Liver (tissue), 9 donors: ENCODE measurements around the gene SCD5. TPM values are rescaled to one million over a fixed set of nuclear protein-coding genes. Genes with fewer than 3 reads are reported as not detected.

Source experiments
- DNase-seq: peaks from one replicate; pipeline ENCODE4 v3.0.0-alpha.2; 2017; ENCODE audit warnings: low spot score
- H3K27ac ChIP-seq, 2 donors: one replicate each; pipeline ENCODE4 v1.7.0; 2013; ENCODE audit warnings: inconsistent platforms in 2 of 2, low read length in 2 of 2, control low read depth in 1 of 2, low read depth in 1 of 2, mild to moderate bottlenecking in 1 of 2
- H3K27me3 ChIP-seq, 4 donors: one replicate each; pipeline versions ENCODE4 v1.6.1 to v1.7.0; 2013; ENCODE audit warnings: low read length in 3 of 4, inconsistent platforms in 1 of 4, mild to moderate bottlenecking in 1 of 4, moderate library complexity in 1 of 4; ENCODE audit not compliant: control insufficient read depth in 4 of 4, insufficient read depth in 4 of 4
- H3K36me3 ChIP-seq, 4 donors: one replicate each; pipeline versions ENCODE4 v1.6.1 to v1.7.0; 2013; ENCODE audit warnings: low read length in 3 of 4, mild to moderate bottlenecking in 3 of 4, low read depth in 1 of 4, moderate library complexity in 1 of 4; ENCODE audit not compliant: control insufficient read depth in 4 of 4, insufficient read depth in 3 of 4
- H3K4me1 ChIP-seq, 4 donors: one replicate each; pipeline versions ENCODE4 v1.6.1 to v1.7.0; 2013; ENCODE audit warnings: low read length in 3 of 4, mild to moderate bottlenecking in 3 of 4, moderate library complexity in 1 of 4; ENCODE audit not compliant: control insufficient read depth in 4 of 4, insufficient read depth in 4 of 4
- H3K4me3 ChIP-seq, 3 donors: one replicate each; pipeline versions ENCODE4 v1.6.1 to v1.7.0; 2013; ENCODE audit warnings: low read length in 3 of 3, control low read depth in 1 of 3, low read depth in 1 of 3, mild to moderate bottlenecking in 1 of 3
- H3K9ac ChIP-seq, 2 donors: one replicate each; pipeline ENCODE4 v1.7.0; 2013; ENCODE audit warnings: low read length in 2 of 2, mild to moderate bottlenecking in 2 of 2, moderate library complexity in 2 of 2, control low read depth in 1 of 2, low read depth in 1 of 2
- H3K9me3 ChIP-seq, 4 donors: one replicate each; pipeline versions ENCODE4 v1.6.1 to v1.7.0; 2013; ENCODE audit warnings: low read length in 3 of 4; ENCODE audit not compliant: control insufficient read depth in 4 of 4
- ATF3 ChIP-seq: IDR thresholded peaks from 2 replicates; pipeline ENCODE4 v1.6.1; 2016; ENCODE audit warnings: antibody characterized with exemption
- EGR1 ChIP-seq, 2 donors: IDR thresholded peaks; 2 replicates each; pipeline ENCODE4 v1.6.1; 2016 to 2018; ENCODE audit warnings: antibody characterized with exemption in 2 of 2, low read depth in 2 of 2
- FOXA1 ChIP-seq: IDR thresholded peaks from 2 replicates; pipeline ENCODE4 v1.6.1; 2016; ENCODE audit warnings: antibody characterized with exemption
- FOXA2 ChIP-seq: IDR thresholded peaks from 2 replicates; pipeline ENCODE4 v1.6.1; 2016; ENCODE audit warnings: antibody characterized with exemption
- GABPA ChIP-seq, 2 donors: IDR thresholded peaks in 1 of 2; conservative IDR thresholded peaks in 1 of 2; 2 replicates each; pipeline ENCODE4 v1.6.1; 2016; ENCODE audit warnings: antibody characterized with exemption in 2 of 2, mild to moderate bottlenecking in 1 of 2, moderate library complexity in 1 of 2
- HNF4A ChIP-seq, 2 donors: conservative IDR thresholded peaks; 2 replicates each; pipeline ENCODE4 v1.6.1; 2016; ENCODE audit warnings: antibody characterized with exemption in 2 of 2, mild to moderate bottlenecking in 2 of 2
- HNF4G ChIP-seq: IDR thresholded peaks from 2 replicates; pipeline ENCODE4 v1.6.1; 2016; ENCODE audit warnings: antibody characterized with exemption
- JUND ChIP-seq, 2 donors: IDR thresholded peaks; 2 replicates each; pipeline ENCODE4 v1.6.1; 2016; ENCODE audit warnings: antibody characterized with exemption in 2 of 2
- MAX ChIP-seq: IDR thresholded peaks from 2 replicates; pipeline ENCODE4 v1.6.1; 2016; ENCODE audit warnings: antibody characterized with exemption
- NR2F2 ChIP-seq: IDR thresholded peaks from 2 replicates; pipeline ENCODE4 v1.6.1; 2016; ENCODE audit warnings: antibody characterized with exemption
- RAD21 ChIP-seq, 2 donors: IDR thresholded peaks; 2 replicates each; pipeline ENCODE4 v1.6.1; 2016; ENCODE audit warnings: antibody characterized with exemption in 2 of 2, mild to moderate bottlenecking in 2 of 2
- RXRA ChIP-seq, 2 donors: IDR thresholded peaks; 2 replicates each; pipeline ENCODE4 v1.6.1; 2017 to 2018; ENCODE audit warnings: antibody characterized with exemption in 2 of 2, mild to moderate bottlenecking in 1 of 2
- SP1 ChIP-seq: IDR thresholded peaks from 2 replicates; pipeline ENCODE4 v1.6.1; 2018; ENCODE audit warnings: antibody characterized with exemption, mild to moderate bottlenecking
- TAF1 ChIP-seq: conservative IDR thresholded peaks from 2 replicates; pipeline ENCODE4 v1.6.1; 2016; ENCODE audit warnings: antibody characterized with exemption, mild to moderate bottlenecking
- YY1 ChIP-seq: IDR thresholded peaks from 2 replicates; pipeline ENCODE4 v1.6.1; 2016; ENCODE audit warnings: antibody characterized with exemption, mild to moderate bottlenecking
- WGBS: extraction: QIAGEN DNeasy Blood & Tissue Kit; methylation state at CpG from one replicate; pipeline ENCODE4 v1.1.7; 2013; 5-methylcytosine and 5-hydroxymethylcytosine counted together
- polyA plus RNA-seq, 2 donors: library from polyadenylated mRNA; stranded (reverse) in 1 of 2; unstranded in 1 of 2; fragments of 200-250 nt in 1 of 2; fragments of >200 nt in 1 of 2; fragmentation: Nextera tagmentation in 1 of 2; extraction: Ambion mirVana in 1 of 2; gene quantifications; one replicate each; pipeline versions ENCODE4 v1.2.1 to v1.2.3, GENCODE V29; 2013 to 2015
- total RNA-seq, 2 donors: library from RNA; depleted of rRNA; stranded (reverse); fragments of >200 nt; gene quantifications; one replicate each; pipeline ENCODE4 v1.2.3, GENCODE V29; 2014
- TF ChIP-seq, protein P1 (sequence below): IDR thresholded peaks from 2 replicates; pipeline ENCODE4 v1.6.1; 2016; ENCODE audit warnings: antibody characterized with exemption
- TF ChIP-seq, protein P2 (sequence below): fragments of 150-350 bp; IDR thresholded peaks from 2 replicates; pipeline ENCODE4 v1.5.1; 2017; ENCODE audit warnings: improper control_type of control experiment, low read depth, low read length; ENCODE audit not compliant: missing input control
- TF ChIP-seq, protein P3 (sequence below): IDR thresholded peaks from 2 replicates; pipeline ENCODE4 v1.6.1; 2016; ENCODE audit warnings: antibody characterized with exemption, mild to moderate bottlenecking
- donor health status: healthy.
- donor health status: healthy.
- donor health status: healthy.
- donor health status: healthy.
- donor health status: healthy.

SCD5 gene
- total and polyA plus RNA-seq, 4 donors = 0.14 to 1.9 (median 0.57) TPM

DNA sequence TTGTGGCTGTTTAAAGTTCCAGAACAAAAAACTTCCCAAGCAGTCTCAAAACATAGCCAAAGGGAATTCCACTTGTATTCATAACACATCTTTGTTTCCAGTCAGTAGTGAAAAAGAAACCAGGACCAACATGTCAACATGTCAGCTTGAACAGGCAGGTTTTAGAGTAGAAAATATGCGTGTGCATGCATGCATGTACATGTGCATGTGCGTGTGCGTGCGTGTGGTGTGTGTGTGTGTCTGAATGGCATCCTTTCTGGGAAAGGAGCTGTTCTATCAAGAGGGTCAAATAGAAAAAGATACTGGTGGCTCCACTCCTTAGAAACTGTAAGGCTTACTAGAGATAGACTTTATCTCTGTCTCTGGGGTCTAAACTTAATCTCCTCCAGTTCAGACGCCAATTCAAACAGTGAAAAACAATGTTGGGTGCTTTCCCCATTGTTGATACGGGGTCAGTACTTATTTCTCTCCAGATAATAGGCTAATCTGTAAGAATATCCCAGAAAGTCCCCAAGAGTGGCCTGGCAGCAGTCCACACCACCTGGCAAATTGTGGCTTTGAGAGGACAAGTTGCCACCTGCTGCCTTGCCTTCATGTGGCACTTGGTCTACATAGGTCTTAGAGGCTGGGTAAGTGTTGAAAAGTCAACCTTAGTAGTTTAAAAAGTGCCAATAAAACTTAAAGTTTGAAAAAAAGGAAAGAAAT lies 110.4 kb downstream of the SCD5 start:
- H3K9ac ChIP-seq = no peak overlapping the region
- 87% methylated on average over 6 of the region's 6 CpGs for WGBS
- TF ChIP-seq ATF3 = no peak
- TF ChIP-seq YY1 = no peak
- TF ChIP-seq, protein P1, sequence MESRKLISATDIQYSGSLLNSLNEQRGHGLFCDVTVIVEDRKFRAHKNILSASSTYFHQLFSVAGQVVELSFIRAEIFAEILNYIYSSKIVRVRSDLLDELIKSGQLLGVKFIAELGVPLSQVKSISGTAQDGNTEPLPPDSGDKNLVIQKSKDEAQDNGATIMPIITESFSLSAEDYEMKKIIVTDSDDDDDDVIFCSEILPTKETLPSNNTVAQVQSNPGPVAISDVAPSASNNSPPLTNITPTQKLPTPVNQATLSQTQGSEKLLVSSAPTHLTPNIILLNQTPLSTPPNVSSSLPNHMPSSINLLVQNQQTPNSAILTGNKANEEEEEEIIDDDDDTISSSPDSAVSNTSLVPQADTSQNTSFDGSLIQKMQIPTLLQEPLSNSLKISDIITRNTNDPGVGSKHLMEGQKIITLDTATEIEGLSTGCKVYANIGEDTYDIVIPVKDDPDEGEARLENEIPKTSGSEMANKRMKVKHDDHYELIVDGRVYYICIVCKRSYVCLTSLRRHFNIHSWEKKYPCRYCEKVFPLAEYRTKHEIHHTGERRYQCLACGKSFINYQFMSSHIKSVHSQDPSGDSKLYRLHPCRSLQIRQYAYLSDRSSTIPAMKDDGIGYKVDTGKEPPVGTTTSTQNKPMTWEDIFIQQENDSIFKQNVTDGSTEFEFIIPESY = no peak
- no peak for TF ChIP-seq NR2F2
- no peak for TF ChIP-seq HNF4G
- H3K27me3 ChIP-seq = no peaks in the 10 kb centered on the region
- H3K4me1 ChIP-seq = no peaks in the 10 kb centered on the region
- H3K9me3 ChIP-seq = no peaks in the 10 kb centered on the region
- no peak for DNase-seq
- H3K36me3 ChIP-seq = no peaks in the 10 kb centered on the region
- H3K4me3 ChIP-seq = no peak overlapping the region
- H3K27ac ChIP-seq = no peak overlapping the region

DNA sequence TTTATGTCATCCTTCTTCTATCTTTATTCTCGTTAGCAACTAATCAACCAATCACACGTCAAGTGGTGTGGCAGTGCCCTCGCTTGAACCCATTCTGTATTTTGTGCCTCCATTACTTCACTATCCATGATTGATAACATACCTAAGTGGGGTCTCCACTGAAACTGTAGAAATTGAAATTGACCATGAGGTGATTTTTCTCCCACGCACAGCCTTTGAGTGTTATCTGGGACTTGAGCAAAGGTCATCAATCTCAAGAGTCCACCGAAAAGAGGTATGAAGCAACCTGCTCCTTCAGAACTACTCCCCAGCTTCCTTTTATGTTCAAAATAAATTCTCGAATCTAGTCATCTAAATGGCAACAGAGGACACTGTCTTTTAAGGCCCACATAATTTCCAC lies 111.1 kb downstream of the SCD5 start:
- no peak for TF ChIP-seq HNF4G
- TF ChIP-seq, protein P2, sequence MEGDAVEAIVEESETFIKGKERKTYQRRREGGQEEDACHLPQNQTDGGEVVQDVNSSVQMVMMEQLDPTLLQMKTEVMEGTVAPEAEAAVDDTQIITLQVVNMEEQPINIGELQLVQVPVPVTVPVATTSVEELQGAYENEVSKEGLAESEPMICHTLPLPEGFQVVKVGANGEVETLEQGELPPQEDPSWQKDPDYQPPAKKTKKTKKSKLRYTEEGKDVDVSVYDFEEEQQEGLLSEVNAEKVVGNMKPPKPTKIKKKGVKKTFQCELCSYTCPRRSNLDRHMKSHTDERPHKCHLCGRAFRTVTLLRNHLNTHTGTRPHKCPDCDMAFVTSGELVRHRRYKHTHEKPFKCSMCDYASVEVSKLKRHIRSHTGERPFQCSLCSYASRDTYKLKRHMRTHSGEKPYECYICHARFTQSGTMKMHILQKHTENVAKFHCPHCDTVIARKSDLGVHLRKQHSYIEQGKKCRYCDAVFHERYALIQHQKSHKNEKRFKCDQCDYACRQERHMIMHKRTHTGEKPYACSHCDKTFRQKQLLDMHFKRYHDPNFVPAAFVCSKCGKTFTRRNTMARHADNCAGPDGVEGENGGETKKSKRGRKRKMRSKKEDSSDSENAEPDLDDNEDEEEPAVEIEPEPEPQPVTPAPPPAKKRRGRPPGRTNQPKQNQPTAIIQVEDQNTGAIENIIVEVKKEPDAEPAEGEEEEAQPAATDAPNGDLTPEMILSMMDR = no peak
- no peak for TF ChIP-seq EGR1 (IDR thresholded peaks at IDR 0.05; ENCODE audit: low read depth in 2 of 2)
- no peak for TF ChIP-seq GABPA (IDR thresholded peaks at IDR 0.05 in 1 of 2, conservative IDR thresholded peaks at IDR 0.05 in 1 of 2)
- TF ChIP-seq SP1 = no peak
- TF ChIP-seq ATF3 = no peak
- no peak for TF ChIP-seq FOXA2
- TF ChIP-seq TAF1 = no peak
- no peak for TF ChIP-seq YY1
- TF ChIP-seq HNF4A (conservative IDR thresholded peaks at IDR 0.05) = no peak
- no peak for TF ChIP-seq JUND (IDR thresholded peaks at IDR 0.05)
- no peak for TF ChIP-seq RXRA (IDR thresholded peaks at IDR 0.05)
- TF ChIP-seq, protein P1 = no peak
- TF ChIP-seq MAX = no peak
- TF ChIP-seq RAD21 (IDR thresholded peaks at IDR 0.05) = no peak
- TF ChIP-seq, protein P3, sequence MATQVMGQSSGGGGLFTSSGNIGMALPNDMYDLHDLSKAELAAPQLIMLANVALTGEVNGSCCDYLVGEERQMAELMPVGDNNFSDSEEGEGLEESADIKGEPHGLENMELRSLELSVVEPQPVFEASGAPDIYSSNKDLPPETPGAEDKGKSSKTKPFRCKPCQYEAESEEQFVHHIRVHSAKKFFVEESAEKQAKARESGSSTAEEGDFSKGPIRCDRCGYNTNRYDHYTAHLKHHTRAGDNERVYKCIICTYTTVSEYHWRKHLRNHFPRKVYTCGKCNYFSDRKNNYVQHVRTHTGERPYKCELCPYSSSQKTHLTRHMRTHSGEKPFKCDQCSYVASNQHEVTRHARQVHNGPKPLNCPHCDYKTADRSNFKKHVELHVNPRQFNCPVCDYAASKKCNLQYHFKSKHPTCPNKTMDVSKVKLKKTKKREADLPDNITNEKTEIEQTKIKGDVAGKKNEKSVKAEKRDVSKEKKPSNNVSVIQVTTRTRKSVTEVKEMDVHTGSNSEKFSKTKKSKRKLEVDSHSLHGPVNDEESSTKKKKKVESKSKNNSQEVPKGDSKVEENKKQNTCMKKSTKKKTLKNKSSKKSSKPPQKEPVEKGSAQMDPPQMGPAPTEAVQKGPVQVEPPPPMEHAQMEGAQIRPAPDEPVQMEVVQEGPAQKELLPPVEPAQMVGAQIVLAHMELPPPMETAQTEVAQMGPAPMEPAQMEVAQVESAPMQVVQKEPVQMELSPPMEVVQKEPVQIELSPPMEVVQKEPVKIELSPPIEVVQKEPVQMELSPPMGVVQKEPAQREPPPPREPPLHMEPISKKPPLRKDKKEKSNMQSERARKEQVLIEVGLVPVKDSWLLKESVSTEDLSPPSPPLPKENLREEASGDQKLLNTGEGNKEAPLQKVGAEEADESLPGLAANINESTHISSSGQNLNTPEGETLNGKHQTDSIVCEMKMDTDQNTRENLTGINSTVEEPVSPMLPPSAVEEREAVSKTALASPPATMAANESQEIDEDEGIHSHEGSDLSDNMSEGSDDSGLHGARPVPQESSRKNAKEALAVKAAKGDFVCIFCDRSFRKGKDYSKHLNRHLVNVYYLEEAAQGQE = no peak
- no peak for TF ChIP-seq NR2F2
- TF ChIP-seq FOXA1 = no peak
- Histone ChIP-seq H3K4me1 (no peaks in the 10 kb centered on the region), H3K9ac (no peak overlapping the region), H3K27ac (no peak overlapping the region), H3K4me3 (no peak overlapping the region), H3K9me3 (no peaks in the 10 kb centered on the region), H3K36me3 (no peaks in the 10 kb centered on the region), H3K27me3 (no peaks in the 10 kb centered on the region)
- DNase-seq = no peak
- whole genome bisulfite sequencing = 74% methylated on average over 6 of the region's 6 CpGs
